CD4-positive, CD25-positive, alpha-beta regulatory T cell (primary cell): ENCODE data around the gene FZR1. TPM values are rescaled to one million over a fixed set of nuclear protein-coding genes. Genes with fewer than 3 reads are reported as not detected.
"Not testable (repeated sequence)": the region's sequence is repeated elsewhere in the genome, so short reads cannot be mapped to it uniquely, and the experiment has no call there.

Source experiments
- ATAC-seq, 2 donors: fragments of 150-1000 bp; cut with Tn5 transposase; one replicate each; pipeline ENCODE4 v1.10.0; 2021; ENCODE audit warnings: low read depth in 2 of 2, moderate number of reproducible peaks in 2 of 2, moderate library complexity in 1 of 2
- DNase-seq, 3 donors: peaks; one replicate each; pipeline versions ENCODE4 v3.0.0 to v3.0.0-alpha.2; 2012 to 2022; ENCODE audit warnings: mixed read lengths in 1 of 3
- H3K27ac ChIP-seq: one replicate; pipeline ENCODE4 v1.7.0; 2013; ENCODE audit warnings: mild to moderate bottlenecking, low read length; ENCODE audit not compliant: insufficient read depth, poor library complexity, severe bottlenecking
- H3K27me3 ChIP-seq: one replicate; pipeline ENCODE4 v1.7.0; 2013; ENCODE audit warnings: low read length; ENCODE audit not compliant: control insufficient read depth, insufficient read depth
- H3K36me3 ChIP-seq: one replicate; pipeline ENCODE4 v1.7.0; 2013; ENCODE audit warnings: mild to moderate bottlenecking, low read length, moderate library complexity; ENCODE audit not compliant: control insufficient read depth, insufficient read depth
- H3K4me1 ChIP-seq: 2 replicates; pipeline ENCODE4 v1.7.0; 2013; ENCODE audit warnings: mild to moderate bottlenecking, low read length; ENCODE audit not compliant: insufficient read depth, control insufficient read depth, poor library complexity, severe bottlenecking
- H3K4me3 ChIP-seq: one replicate; pipeline ENCODE4 v1.7.0; 2013; ENCODE audit warnings: low read depth, mild to moderate bottlenecking, low read length, moderate library complexity
- H3K9me3 ChIP-seq, 2 experiments: 1 replicate in 1 of 2; 2 replicates in 1 of 2; pipeline ENCODE4 v1.7.0; 2013; ENCODE audit warnings: low read length in 2 of 2, mild to moderate bottlenecking in 1 of 2, moderate library complexity in 1 of 2; ENCODE audit not compliant: control insufficient read depth in 2 of 2
- H3K27ac Mint-ChIP-seq, 3 donors: one replicate each; pipeline ENCODE4 v1.8.0; 2020 to 2022; ENCODE audit warnings: mild to moderate bottlenecking in 3 of 3, mixed read lengths in 3 of 3, moderate library complexity in 2 of 3
- H3K27me3 Mint-ChIP-seq: one replicate; pipeline ENCODE4 v1.8.0; 2022; ENCODE audit warnings: mild to moderate bottlenecking, mixed read lengths
- H3K36me3 Mint-ChIP-seq: one replicate; pipeline ENCODE4 v1.8.0; 2020; ENCODE audit warnings: mixed read lengths
- H3K4me1 Mint-ChIP-seq, 4 donors: one replicate each; pipeline ENCODE4 v1.8.0; 2020 to 2022; ENCODE audit warnings: mixed read lengths in 4 of 4, mild to moderate bottlenecking in 1 of 4
- H3K4me3 Mint-ChIP-seq, 4 donors: one replicate each; pipeline ENCODE4 v1.8.0; 2020 to 2022; ENCODE audit warnings: mild to moderate bottlenecking in 4 of 4, mixed read lengths in 4 of 4, moderate library complexity in 3 of 4
- H3K9me3 Mint-ChIP-seq, 7 donors: one replicate each; pipeline ENCODE4 v1.8.0; 2020 to 2022; ENCODE audit warnings: mixed read lengths in 7 of 7, mild to moderate bottlenecking in 3 of 7, moderate library complexity in 2 of 7
- polyA plus RNA-seq, 4 donors: library from polyadenylated mRNA; unstranded; fragments of 300-500 nt; fragmentation: Illumina TruSeq; gene quantifications; one replicate each; pipeline ENCODE4 v1.2.3, GENCODE V29; 2021
- total RNA-seq: library from RNA; stranded (reverse); gene quantifications from one replicate; pipeline ENCODE4 v1.2.3, GENCODE V29; 2022

The FZR1 gene
- total and polyA plus RNA-seq, 5 donors from 2014 or later: 9.1 to 107 (median 10.7) TPM

DNA sequence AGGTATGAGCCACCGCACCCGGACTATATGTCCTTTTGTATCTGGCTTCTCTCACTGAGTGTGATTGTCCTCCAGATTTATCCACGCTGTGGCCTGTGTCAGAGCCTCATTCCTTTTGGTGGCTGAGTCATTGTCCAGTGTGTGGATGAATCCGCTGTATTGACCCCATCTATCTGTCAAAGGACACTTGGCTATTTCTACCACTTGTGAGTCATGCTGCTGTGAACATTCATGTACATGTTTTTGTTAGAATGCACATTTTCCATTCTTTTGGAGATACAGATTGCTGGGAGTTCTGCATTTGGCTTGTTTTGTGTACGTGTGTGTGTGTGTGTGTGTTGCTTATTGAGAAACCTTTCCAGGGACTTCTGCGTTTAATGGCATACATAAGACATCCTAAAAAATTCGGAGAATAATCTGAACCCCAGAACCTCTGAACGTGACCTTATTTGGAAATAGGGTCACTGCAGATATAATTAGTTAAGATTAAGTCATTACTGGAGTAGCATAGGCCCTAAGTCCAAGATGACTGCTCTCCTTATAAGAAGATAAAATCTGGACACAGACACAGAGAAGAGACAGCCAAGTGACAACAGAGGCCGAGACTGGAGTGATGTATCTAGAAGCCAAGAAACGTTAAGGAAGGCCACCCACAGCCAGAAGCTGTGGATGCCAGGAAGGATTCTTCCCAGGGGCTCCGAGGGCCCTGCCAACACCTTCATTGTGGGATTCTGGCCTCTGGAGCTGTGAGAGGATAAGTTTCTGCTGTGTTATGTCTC, 74.2 kb downstream of the FZR1 start:
- Histone ChIP-seq H3K4me1 (peaks cover 3% of the 10 kb centered on the region), H3K36me3 (no peaks in the 10 kb centered on the region), H3K27me3 (no peaks in the 10 kb centered on the region), H3K9me3 (no peaks in the 10 kb centered on the region), H3K27ac (no peak overlapping the region), H3K4me3 (no peak overlapping the region)
- Mint-ChIP-seq H3K4me3 (peak overlapping the region in 1 of 4 donors; percentile 71), H3K4me1 (peaks cover 0 to 1% (median under 1%) of the 10 kb centered on the region in 4 donors), H3K9me3 (no peaks in the 10 kb centered on the region), H3K27me3 (peaks cover 4% of the 10 kb centered on the region), H3K36me3 (peaks cover 2% of the 10 kb centered on the region), H3K27ac (no peak overlapping the region)
- DNase-seq (no peak), ATAC-seq (no peak)

DNA sequence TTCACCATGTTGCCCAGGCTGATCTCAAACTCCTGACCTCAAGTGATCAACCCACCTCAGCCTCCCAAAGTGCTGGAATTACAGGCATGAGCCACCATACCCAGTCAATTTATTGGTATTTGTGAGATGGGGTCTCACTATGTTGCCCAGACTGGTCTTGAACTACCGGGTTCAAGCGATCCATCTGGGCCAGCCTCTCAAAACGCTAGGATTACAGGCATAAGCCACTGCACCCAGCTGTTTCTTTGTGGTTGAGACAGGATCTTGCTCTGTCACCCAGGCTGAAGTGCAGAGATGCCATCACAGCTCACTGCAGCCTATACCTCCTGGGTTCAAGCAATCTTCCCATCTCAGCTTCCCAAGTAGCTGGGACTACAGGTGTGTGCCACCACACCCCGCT, 75.7 kb downstream of the FZR1 start:
- H3K27me3 Mint-ChIP-seq, DNase-seq, H3K36me3 ChIP-seq, H3K4me3 ChIP-seq, H3K27me3 ChIP-seq, H3K36me3 Mint-ChIP-seq, H3K9me3 Mint-ChIP-seq, H3K4me3 Mint-ChIP-seq, H3K4me1 ChIP-seq, H3K27ac ChIP-seq, H3K9me3 ChIP-seq, H3K27ac Mint-ChIP-seq, ATAC-seq, H3K4me1 Mint-ChIP-seq: not testable (repeated sequence)

DNA sequence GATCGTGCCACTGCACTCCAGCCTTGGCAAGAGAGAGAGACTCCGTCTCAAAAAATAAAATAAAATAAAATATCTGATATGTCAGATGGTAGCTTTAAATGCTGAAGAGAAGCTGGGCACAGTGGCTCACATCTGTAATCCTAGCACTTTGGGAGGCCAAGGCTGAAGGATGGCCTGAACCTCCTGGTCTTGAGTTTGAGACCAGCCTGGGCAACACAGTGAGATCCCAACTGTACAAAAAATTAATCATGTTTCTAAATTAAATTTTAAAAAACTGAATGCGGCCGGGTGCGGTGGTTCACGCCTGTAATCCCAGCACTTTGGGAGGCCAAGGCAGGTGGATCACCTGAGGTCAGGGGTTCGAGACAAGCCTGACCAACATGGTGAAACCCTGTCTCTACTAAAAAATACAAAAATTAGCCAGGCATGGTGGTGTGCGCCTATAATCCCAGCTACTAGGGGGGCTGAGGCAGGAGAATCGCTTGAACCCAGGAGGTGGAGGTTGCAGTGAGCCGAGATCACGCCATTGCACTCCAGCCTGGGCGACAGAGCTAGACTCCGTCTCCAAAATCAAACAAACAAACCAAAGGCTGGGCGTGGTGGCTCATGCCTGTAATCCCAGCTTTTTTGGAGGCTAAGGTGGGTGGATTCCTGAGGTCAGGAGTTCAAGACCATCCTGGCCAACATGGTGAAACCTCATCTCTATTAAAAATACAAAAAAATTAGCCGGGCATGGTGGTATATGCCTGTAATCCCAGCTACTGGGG, 78.1 kb downstream of the FZR1 start:
- ATAC-seq, H3K4me3 Mint-ChIP-seq, H3K9me3 Mint-ChIP-seq, H3K27me3 ChIP-seq, H3K36me3 ChIP-seq, H3K27ac Mint-ChIP-seq, H3K36me3 Mint-ChIP-seq, H3K4me1 Mint-ChIP-seq, H3K4me1 ChIP-seq, H3K9me3 ChIP-seq, H3K4me3 ChIP-seq, DNase-seq, H3K27ac ChIP-seq, H3K27me3 Mint-ChIP-seq: not testable (repeated sequence)

DNA sequence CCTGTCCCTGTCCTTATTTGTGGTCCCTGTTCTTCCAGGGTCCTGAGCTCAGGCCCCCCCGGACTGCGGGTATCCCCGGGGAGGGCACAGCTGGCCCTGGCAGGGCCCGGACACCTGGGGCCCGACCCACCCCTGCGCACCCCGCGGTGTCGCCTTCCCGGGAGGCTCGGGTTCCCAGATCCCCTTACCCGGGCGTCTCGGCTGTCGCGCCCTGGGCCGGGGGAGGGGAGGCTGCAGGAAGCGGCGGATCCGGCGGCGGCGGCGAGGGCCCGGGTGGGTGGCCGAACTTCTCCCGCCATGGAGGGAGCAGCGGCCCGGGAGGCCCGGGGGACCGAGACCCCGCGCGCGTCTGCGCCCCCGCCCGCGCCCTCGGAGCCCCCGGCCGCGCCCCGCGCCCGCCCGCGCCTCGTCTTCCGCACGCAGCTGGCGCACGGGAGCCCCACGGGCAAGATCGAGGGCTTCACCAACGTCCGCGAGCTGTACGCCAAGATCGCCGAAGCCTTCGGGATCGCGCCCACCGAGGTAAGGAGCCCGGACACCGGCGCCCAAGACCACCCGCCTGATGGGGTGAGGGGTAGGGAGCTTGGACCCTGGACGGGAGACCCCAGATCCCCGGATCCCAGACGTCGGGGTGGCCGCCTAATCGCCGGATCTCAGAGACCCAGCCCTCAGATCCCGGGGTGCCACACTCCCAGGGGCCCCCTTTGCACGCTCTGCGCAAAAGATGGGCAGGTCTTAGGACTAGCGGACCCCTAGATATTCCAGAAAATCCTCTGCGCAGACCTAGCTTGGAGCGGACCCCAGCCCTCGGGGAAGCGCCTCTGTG, 79.4 kb downstream of the FZR1 start, which contains the start of gene GIPC3:
Gene GIPC3 (plus strand): TSS at position 178 of the 826 bp plus-strand sequence. CDS start 120 bp downstream, at position 298.
- H3K36me3 Mint-ChIP-seq: no peaks in the 10 kb centered on the region
- ATAC-seq (no peak), DNase-seq (no peak)
- no peak within 1 kb of the TSS for H3K27ac Mint-ChIP-seq
- H3K9me3 Mint-ChIP-seq: peaks cover 0 to 1% (median 0%) of the 10 kb centered on the region in 7 donors
- no peak within 1 kb of the TSS for H3K4me3 ChIP-seq
- H3K4me1 Mint-ChIP-seq: no peaks in the 10 kb centered on the region
- peaks cover 4% of the 10 kb centered on the region for H3K27me3 Mint-ChIP-seq
- no peaks in the 10 kb centered on the region for H3K9me3 ChIP-seq
- no peaks in the 10 kb centered on the region for H3K36me3 ChIP-seq
- no peak within 1 kb of the TSS for H3K27ac ChIP-seq
- H3K27me3 ChIP-seq: no peaks in the 10 kb centered on the region
- peaks cover 10% of the 10 kb centered on the region for H3K4me1 ChIP-seq
- H3K4me3 Mint-ChIP-seq: peak within 1 kb of the TSS in 2 of 4 donors; percentile 22 to 54

DNA sequence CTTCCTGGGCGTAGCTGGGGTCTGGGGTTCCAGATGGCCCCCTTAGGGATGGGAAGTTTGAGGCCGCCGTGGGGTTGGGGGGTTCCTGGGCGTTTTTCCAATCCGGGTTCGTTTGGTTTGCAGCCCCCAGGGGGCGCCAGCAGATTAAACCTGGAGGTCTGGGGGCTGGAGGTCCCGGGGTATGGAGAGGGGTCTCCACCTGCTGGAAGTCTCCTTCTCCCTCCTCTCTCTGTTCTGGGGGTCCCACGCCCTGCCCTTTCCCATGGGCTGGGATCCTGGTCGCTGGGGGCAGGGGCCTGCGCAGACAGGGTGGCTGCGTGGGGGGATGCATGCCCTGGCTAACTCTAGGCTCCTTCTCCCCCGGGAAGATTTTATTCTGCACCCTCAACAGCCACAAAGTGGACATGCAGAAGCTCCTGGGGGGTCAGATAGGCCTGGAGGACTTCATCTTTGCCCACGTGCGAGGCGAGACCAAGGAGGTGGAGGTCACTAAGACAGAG, 80.1 kb downstream of the FZR1 start:
- Histone ChIP-seq H3K27me3 (no peaks in the 10 kb centered on the region), H3K36me3 (no peaks in the 10 kb centered on the region), H3K4me1 (peaks cover 10% of the 10 kb centered on the region), H3K4me3 (no peak overlapping the region), H3K27ac (no peak overlapping the region), H3K9me3 (no peaks in the 10 kb centered on the region)
- H3K9me3 Mint-ChIP-seq: peaks cover 0 to 1% (median 0%) of the 10 kb centered on the region in 7 donors
- peaks cover 4% of the 10 kb centered on the region for H3K27me3 Mint-ChIP-seq
- H3K36me3 Mint-ChIP-seq: no peaks in the 10 kb centered on the region
- H3K4me1 Mint-ChIP-seq: no peaks in the 10 kb centered on the region
- no peak overlapping the region for H3K27ac Mint-ChIP-seq
- peak in 1 of 3 donors; percentile 23 for DNase-seq
- no peak for ATAC-seq
- peak overlapping the region in 2 of 4 donors; percentile 22 to 54 for H3K4me3 Mint-ChIP-seq

DNA sequence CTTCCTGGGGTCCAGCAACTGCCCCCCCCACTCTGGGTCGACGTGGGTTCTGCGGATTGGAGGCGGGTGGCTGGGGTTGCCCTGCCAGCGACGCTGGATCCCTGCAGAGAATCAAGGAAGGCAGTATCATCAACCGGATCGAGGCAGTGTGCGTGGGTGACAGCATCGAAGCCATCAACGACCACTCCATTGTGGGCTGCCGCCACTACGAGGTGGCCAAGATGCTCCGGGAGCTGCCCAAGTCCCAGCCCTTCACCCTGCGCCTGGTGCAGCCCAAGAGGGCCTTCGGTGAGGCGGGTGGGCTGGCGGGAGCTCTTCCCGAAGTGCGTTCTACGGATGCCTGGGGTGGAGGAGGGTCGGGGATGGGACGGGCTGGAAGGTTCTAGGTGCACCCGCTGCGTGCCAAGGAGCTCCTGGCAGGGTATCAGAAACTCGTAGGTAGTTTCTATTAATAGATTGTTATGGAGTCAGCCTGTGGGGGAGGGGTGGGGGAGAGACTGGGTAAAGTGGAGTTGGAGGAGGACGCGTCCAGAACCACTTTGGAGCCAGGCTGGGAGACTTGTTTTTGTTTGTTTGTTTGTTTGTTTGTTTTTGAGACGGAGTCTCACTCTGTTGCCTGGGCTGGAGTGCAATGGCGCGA, 80.7 kb downstream of the FZR1 start:
- H3K27ac Mint-ChIP-seq: no peak overlapping the region
- no peaks in the 10 kb centered on the region for H3K36me3 Mint-ChIP-seq
- peaks cover 0 to 1% (median 0%) of the 10 kb centered on the region in 7 donors for H3K9me3 Mint-ChIP-seq
- H3K27me3 Mint-ChIP-seq: peaks cover 3% of the 10 kb centered on the region
- Histone ChIP-seq H3K4me1 (peaks cover 10% of the 10 kb centered on the region), H3K27ac (no peak overlapping the region), H3K9me3 (no peaks in the 10 kb centered on the region), H3K27me3 (no peaks in the 10 kb centered on the region), H3K4me3 (no peak overlapping the region), H3K36me3 (no peaks in the 10 kb centered on the region)
- DNase-seq (no peak), ATAC-seq (no peak)
- no peaks in the 10 kb centered on the region for H3K4me1 Mint-ChIP-seq
- H3K4me3 Mint-ChIP-seq: no peak overlapping the region
